Activated naive CD4-positive, alpha-beta T cell treated with anti-CD3 and anti-CD28 coated beads, Interleukin-2, amount 50 U/mL, for 16 hours (primary cell): ENCODE data around the gene PTRH2.

ENCODE experiments used
- DNase-seq: peaks from one replicate; pipeline ENCODE4 v3.0.0-alpha.2; 2020

The PTRH2 gene

DNA sequence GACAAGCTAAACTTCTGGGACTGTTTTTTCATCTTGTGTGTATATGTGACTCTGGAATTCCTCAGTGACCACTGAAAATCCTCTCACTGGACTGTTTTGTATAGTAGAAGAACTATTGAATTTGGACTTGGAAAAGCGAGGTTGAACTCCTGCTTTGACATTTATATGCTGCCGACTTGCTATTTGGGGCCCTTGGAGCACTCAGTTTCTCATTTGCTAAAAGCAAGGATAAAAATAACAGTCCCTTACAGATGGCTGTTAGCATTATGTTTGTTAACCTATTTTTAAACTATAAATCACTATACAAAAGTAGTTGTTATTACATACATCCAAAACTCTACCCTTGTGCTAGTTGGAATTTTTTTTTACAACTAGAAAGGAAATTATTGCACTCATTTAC, 9.2 kb upstream of the PTRH2 start:
- DNase-seq = no peak

DNA sequence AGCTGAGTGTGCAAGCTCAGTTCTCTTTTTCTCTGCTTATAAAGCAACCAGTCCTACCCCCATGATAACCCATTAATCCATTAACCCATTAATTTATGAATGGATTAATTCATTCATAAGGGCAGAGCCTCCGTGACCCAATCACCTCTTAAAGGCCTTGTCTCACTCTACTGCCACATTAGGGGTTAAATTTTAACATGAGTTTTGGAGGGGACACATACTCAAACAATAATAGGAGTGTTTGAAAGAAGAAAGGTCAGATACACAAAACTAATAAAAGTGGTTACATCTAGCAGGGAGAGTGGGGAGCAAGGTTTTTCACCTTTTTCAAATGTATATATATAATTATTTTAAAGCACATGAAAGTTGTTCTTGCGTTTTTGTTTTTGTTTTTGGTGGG, 7.0 kb upstream of the PTRH2 start:
- no peak for DNase-seq

DNA sequence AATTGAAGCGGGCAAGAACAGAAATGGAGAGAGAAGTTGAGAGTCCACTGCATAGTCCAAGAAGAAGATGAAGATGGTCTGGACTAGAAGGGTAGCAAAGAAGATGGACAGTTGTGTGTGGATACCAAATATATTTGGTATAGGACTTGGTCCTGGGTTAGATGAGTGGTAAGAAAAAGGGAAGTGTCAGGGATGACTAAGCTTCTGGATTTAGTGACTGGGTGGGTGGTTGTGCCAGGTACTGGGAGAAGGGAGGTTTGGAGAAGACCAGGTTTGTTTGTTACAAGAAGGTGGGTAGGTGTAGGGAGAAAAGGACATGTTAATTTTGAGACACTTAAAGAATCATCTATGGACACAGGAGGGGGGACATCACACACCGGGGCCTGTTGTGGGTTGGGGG, 5.6 kb upstream of the PTRH2 start:
- no peak for DNase-seq

DNA sequence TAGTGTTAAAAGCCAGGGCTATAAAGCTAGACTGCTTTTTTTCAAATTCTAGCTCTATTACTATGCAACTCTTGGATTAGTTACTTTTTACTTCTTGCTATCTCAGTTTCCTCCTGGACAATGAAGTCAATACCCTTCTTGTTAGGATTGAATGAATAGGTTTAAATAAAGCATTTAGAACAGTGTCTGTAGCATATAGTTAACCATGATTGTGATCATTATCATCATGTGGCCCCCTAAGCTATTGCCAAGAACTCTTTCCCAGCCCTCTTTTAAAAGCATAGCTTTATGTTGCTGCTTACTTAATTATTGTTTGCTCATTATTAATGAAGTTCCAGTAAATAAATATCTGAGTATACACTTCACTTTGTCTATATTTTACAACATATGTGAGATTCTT, 4.7 kb upstream of the PTRH2 start:
- DNase-seq = no peak

DNA sequence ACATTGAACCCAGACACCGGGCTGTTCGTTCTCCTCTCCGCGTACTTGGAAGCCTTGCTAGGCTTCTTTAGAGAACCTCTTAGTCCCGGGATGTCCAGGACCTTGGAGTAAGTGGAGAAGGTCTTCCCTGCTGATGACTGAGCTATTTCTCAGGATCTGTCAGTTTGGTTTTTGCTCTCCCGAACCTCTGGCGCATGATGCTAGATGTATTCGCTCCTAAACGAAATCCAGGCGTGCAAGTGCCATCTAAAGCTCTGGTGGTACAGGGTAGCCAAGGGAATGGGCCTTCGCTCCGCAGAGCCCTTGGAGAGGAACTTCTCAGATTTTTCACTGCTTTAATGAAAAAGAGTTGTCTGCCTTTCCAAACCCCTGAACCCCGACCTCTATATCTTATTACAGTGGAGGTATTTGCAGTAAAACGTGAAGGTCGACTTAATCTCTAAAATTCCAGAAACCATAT, 771 bp upstream of the PTRH2 start:
- DNase-seq = no peak

DNA sequence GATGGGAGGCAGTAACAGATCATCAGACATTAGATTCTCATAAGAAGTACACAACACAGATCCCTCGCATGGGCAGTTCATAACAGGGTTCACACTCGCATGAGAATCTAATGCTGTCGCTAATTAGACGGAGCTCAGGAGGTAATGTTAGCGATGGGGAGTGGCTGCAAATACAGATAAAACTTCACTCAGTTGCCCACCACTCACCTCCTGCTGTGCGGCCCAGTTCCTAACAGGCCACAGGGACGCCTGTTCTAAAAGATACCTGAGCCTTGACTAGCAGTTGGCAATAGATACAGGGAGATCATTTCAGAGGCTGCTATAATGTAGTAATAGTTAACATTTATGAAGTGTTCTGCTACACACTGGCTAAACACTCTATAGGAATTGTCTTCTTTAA, 4.9 kb downstream of the PTRH2 start:
- no peak for DNase-seq

DNA sequence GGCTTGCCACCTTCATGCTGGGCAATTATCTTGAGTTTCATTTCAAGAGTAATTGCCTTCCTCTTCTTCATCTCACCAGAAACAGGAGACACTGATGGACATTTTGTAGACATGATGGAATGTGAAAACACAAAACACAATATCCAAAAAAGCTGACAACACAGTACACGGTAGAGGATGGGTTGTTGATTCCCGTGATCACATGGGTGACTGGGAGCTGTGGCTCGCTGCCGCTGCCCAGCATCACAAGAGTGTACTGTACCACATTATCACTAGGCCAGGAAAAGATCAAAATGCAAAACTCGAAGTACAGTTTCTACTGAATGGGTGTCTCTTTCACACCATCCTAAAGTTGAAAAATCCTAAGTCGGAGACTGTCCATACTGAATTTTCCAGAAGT, 7.4 kb downstream of the PTRH2 start:
- no peak for DNase-seq

DNA sequence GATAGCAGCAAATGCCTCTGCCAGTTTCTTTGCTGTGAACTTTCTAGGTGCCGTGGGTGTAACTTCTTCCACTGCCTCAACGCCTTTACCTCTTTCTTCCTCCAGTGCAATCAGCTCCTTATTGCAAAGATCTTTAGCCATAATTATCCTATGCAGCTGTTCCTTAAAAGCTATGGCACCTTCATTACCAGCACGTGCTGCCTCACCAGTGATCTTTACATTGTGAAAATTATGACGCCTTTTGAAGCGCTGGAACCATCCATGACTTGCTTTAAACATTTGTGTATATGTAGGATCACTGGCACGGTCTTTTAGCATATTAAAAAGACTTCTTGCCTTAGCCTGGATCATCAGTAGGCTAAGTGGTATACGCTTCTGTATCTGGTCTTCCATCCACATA, 8.0 kb downstream of the PTRH2 start:
- DNase-seq = no peak

DNA sequence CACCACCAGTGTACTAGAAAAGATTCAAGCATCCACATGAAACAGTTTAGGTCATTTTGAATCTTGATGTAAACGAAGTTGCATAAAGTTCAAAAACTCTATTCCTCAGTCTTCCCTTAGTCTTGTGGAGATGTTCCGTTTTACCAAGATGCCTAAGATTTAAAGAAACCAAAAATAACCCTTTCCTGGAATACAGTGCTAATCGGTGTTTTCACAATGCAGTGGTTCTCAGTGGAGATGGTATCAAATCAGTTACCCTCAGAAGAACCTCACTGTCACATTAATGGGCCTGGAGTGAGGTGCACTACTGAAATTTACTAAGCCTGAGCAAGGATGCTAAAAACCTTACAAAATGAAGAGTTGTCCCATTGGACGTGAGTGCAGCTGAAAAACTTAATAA, 9.1 kb downstream of the PTRH2 start:
- DNase-seq = no peak

DNA sequence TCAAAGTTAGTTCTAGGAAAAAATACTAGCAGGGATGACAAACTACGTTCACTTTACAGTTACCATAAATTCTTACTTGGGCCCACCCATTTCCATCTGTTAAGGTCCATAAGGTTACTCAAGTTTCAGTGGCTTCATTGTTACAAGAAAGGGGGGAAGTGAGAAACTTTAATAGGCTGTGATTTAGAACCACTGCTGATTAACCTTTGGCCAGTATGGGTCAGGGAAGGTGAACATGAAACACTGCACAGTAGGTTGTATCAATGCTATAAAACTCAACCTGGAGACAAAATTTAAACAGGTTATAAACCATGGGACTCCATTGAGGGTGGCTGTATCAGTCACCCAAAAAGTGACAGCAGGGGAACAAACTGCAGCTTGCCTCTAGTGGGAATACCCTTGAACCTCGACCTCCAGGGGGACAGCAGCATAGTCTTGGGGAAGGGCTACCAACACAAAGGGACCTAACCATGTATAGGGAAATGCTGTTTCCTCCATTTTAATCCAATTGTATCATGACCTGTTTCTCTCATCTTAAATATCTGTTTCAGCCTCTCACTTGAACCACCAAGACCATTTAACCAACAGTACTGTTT, 10.4 kb downstream of the PTRH2 start:
- no peak for DNase-seq

DNA sequence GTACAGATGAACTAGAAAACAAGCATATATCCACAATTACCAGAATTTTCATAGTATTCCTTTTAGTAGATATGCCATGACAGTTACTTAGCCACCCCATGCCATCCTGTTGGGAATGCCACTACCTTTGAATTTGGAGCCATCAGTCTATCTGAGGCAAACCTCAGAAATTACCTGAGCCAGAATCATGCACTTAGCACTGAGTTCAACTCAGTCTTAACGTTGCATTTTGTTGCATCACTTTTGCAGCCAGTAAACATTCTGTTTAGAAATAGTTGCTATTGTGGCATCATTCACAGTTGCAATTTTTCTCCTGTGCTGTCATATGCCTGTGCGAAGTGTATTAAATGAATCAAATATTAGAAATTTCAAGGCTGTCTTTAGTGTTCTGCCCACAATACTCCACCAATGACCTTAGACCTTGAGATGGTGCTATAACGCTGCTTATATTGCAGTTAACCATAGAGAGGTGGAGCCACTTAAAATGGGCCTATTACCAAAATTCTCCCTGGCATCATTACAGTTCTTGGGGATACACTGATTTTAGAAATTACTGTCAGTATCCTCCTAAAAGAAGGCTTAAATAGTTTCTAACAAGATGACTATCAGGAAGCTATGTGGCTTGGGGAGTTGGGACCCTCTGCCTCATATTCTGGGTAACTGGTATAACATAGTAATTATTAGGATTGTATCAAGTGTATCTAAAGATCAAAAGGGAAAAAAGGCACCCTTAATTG, 11.1 kb downstream of the PTRH2 start:
- DNase-seq = no peak

DNA sequence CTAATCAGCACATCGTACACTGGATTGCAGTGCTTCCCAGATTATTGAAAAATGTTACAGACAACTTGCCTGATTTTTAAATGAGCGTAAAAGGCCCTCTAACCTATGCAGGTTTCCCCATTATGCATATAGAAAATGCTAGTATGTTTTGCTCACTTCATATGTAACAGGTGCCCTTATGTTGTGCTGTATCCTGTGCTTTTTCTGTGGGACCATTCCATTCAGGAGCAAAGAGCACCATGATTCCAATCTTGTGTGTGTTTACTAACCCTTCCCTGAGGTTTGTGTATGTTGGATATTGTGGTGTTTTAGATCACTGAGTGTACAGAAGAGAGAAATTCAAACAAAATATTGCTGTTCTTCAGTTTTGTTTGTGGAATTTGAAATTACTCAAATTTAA, 12.9 kb downstream of the PTRH2 start:
- no peak for DNase-seq

DNA sequence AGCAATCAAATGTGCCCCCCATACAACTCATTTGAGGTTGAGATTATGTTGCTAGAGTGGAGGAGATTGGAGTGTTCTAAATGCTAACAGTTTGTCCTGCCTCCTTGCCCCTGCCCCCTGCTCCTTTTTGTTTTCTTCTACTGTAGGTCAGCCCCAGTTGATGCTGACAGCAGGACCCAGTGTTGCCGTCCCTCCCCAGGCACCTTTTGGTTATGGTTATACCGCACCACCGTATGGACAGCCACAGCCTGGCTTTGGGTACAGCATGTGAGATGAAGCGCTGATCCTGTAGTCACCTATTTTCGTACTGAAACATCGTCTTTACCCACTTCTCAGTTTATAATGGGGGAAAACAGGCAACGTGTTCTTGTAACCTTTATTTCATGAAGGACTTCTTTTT, 13.6 kb downstream of the PTRH2 start:
- DNase-seq = no peak

DNA sequence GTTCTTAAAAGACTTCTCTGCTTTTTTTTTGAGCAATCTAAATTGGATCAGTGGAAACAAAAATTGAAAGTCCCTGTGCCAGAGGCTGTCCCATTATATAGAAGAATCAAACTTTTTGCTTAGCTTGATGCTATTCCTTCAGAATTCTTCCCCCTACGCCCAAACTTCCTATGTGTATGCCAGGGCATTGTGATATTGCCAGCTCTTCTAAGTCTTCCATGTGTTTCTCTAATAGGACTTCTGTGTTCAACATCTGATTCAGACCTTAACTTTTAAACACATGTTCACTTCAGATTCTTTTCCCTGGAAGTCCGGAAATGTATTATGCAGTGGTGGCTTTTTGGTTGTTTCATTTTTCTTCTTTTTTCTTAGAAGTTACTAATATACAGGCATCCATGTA, 18.7 kb downstream of the PTRH2 start:
- no peak for DNase-seq

DNA sequence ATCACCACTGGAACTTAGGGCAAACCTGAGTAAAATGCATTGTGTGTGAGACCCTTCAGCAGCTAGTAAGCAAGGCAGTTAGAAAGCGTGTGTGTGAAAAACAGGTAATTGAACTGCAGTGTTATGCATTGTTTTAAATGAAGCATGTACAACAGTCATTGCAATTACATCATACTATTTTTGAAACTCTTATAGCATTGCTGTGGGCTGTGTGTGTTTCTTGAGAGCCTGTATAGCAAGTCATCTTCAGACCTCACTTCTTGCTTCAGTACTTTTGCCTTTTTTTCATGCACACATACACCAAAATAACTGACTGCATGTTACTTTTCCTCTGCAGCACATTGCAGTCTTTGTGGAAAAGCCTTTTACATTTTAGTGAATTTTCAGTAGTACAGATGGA, 19.2 kb downstream of the PTRH2 start:
- no peak for DNase-seq

DNA sequence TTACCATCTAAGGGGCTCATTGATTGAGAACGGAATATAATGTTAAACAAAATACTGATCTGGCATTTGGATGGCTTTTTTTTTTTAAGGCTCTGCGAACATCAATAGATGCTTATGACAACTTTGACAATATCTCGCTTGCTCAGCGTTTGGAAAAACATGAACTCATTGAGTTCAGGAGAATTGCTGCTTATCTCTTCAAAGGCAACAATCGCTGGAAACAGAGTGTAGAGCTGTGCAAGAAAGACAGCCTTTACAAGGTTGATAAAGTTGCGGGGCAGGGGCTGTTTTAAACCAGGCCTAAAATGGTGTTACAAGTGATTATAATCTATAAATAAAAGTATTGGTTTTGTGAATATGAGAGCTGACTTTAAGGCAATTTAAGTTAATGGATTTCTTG, 22.3 kb downstream of the PTRH2 start:
- no peak for DNase-seq

DNA sequence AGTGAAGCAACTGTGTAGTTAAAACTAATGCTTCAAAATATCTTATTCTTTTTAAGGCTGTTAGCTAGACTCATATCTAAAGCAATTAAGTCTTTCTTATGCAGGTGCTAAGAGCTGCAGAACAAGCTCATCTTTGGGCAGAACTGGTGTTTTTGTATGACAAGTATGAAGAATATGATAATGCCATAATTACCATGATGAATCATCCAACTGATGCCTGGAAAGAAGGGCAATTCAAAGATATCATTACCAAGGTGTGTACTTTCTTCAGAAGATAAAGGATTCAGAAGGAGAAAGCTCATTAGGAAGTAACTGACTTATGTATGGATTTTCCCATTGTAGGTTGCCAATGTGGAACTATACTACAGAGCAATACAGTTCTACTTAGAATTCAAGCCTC, 23.9 kb downstream of the PTRH2 start:
- no peak for DNase-seq

DNA sequence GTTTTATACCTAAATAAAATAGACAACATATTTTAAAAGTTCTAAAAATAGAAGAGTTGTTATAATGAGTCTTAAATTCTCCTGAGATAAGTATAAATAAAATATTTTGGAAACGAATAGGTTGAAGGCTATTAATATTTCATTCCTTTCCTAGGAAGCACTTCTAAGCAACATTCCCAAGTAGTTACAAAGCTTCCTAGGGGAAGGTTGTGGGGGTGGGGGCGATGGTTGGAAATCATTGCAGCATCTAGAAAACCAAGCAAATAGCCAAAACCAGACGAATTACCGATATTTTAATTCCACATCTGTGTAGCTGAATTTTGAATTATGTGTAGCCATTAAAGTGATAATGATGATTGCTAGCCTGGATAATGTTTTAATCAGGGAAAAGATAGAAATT, 26.9 kb downstream of the PTRH2 start:
- DNase-seq = no peak

DNA sequence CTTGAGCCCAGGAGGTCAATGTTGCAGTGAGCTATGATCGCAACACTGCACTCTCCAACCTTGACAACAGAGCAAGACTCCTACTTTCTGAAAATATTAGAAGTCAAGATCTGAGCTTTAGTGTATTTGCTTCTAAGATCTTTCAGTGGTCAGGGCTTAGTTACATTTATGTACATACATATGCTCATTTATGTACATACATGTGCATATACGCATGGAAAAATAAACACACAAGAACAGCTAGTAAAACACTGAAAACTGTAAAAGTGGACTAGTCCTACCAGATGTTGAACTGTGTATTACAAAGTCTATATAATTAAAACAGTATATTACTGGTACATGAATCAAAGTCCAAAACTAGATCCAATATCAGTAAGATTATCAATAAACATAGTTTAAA, 28.3 kb downstream of the PTRH2 start:
- no peak for DNase-seq

DNA sequence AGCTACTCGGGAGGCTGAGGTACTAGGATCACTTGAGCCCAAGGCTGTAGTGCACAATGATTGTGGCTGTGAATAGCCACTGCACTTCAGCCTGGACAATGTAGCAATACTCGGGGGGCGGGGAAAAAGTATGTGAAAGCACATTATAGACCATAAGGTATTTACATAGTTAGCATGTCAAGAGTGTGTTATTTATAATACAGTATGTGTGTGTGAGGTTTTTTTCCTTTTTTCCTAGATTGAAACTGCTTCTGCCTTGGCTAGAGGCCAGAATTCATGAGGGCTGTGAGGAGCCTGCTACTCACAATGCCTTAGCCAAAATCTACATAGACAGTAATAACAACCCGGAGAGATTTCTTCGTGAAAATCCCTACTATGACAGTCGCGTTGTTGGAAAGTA, 30.5 kb downstream of the PTRH2 start:
- DNase-seq = no peak

DNA sequence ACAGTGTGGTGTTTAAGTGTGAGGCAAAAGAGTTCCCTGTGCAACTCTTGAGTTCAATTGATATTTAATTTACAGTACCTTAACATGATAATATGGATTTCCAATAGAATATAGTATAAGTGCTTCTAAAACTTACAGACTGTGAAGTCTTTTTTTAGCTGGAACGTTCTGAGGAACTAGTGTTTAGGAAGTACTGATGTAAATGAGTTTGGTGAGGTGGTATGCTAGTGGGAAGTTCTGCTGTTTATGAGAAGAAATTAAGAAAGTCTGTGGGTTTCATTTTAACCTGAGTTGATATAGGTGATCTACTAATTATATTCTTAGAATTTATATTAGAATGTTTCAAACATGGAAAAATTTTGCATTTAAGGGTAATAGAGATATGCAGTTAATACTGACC, 32.0 kb downstream of the PTRH2 start:
- DNase-seq = no peak

DNA sequence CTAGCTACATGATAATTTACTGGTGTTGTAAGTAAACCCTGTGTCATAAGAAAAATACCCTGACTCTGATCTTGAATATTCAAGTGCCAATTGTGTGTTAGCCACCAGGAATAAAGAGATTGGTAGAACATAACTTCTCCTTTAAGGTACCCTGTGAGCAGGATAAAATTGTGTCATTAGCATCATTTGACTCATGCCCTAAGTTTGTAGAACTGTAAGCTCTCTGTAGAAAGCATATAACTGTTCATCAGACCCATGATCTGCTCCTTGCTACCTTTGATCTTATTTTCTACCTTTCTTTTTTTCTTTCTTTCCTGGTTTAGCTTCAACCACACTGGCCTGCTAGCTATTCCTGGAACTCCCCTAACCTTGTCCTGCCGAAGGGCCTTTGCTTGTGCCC, 35.8 kb downstream of the PTRH2 start:
- DNase-seq = no peak

DNA sequence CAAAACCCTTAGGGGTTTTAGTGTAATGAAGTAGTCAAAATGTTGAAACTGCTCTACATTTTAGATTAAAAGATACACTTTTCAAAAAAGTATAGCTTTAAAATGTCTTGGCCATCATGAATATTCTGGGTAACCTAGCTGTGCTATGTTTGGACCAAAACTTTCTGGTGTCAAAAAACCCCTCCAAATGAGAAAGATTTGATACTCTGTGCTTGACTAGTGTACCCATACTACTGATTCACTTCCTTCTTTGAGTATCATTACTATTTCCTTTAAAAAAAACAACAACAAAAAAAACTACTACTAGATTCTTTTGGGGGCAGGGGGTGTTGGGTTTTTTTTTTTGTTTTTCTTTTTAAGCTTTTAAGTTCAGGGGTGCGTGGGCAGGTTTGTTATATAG, 37.3 kb downstream of the PTRH2 start:
- no peak for DNase-seq

DNA sequence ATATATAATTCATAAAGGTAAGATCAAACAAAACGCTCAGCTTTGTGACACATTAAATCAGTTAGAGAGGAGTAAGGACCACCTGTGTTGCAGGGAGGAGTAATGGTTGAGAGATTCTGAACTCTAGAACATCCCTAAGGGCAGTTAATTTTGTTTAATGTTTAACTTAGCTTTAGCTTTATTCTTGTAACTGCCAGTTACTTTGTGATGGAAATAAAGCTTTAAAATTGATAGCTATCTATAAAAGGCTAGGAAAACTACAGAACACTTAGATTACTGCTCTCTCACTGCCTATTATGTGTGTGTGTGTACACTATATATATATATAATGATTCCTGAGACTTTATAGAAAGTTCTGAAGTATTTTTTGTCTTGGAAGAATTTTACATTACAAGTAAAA, 37.8 kb downstream of the PTRH2 start:
- no peak for DNase-seq

DNA sequence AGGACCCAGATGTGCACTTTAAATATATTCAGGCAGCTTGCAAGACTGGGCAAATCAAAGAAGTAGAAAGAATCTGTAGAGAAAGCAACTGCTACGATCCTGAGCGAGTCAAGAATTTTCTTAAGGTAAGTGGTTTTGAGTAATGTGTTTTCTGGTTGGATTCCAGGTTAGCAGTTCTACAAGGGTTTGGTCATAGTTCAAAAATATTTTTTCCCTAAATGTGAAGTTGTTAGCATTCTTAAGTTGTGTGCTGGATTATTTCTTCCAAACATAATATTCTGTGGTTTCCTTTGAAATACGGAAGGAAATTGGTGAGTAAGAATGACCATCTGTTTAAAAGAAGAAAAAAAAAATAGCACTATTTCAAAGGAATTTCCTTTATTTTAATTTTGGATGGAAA, 38.4 kb downstream of the PTRH2 start:
- no peak for DNase-seq
